K562 (cell line): Measurements from ENCODE around the gene MS4A1. TPM values are rescaled to one million over a fixed set of nuclear protein-coding genes. Genes with fewer than 3 reads are reported as not detected.

Source experiments
- ATAC-seq: fragments of 200-7000 bp; cut with Tn5 transposase; 3 replicates; pipeline ENCODE4 v1.9.1; 2020; ENCODE audit warnings: moderate library complexity
- BruUV-seq: library from RNA; stranded (reverse); fragments of 400-500 nt; replicated peaks from 2 replicates; lab custom pipeline; 2021; lab: Mats Ljungman, UMichigan
- CTCF ChIA-PET: fragments of 300-600 bp; formaldehyde crosslinking; extraction: SDS; loops from one replicate; lab custom pipeline; 2021; ENCODE audit warnings: low intra/inter-chr PET ratio; lab: Yijun Ruan, JAX
- POLR2A ChIA-PET: fragments of 300-600, 350-650 bp; sonication (Branson Sonifier 250); formaldehyde crosslinking; extraction: SDS; loops from one replicate; lab custom pipeline; 2021; ENCODE audit warnings: antibody characterized with exemption, inconsistent platforms; lab: Yijun Ruan, JAX
- DNase-seq, 4 experiments: peaks; one replicate each; pipeline versions ENCODE4 v3.0.0 to v3.0.0-alpha.2; 2011 to 2018; ENCODE audit warnings: low spot score in 3 of 4, mixed read lengths in 3 of 4; ENCODE audit errors: extremely low read depth in 1 of 4
- FAIRE-seq: peaks from 2 replicates; lab custom pipeline; 2011; peaks lifted over from hg19 to GRCh38; lab: Jason Lieb, UNC
- H2AFZ ChIP-seq: 2 replicates; pipeline ENCODE4 v1.6.0; 2011; ENCODE audit warnings: low read depth, low read length, control low read depth, inconsistent platforms
- H3K27ac ChIP-seq: fragments of 200-600 bp; 3 replicates; pipeline ENCODE4 v1.8.0; 2011; ENCODE audit warnings: low read depth, mild to moderate bottlenecking, control low read depth, inconsistent platforms, low read length, moderate library complexity, mixed read lengths; ENCODE audit errors: extremely low read depth
- H3K27me3 ChIP-seq, 2 experiments: fragments of 300-600 bp in 1 of 2; 2 replicates in 1 of 2; 3 replicates in 1 of 2; pipeline versions ENCODE4 v1.6.0 to v1.8.0; 2011; ENCODE audit warnings: inconsistent platforms in 2 of 2, low read length in 2 of 2, mild to moderate bottlenecking in 1 of 2, mixed read lengths in 1 of 2, moderate library complexity in 1 of 2; ENCODE audit not compliant: control insufficient read depth in 2 of 2, insufficient read depth in 2 of 2
- H3K36me3 ChIP-seq: fragments of 300-600 bp; 3 replicates; pipeline ENCODE4 v1.8.0; 2011; ENCODE audit warnings: mild to moderate bottlenecking, low read length, inconsistent platforms; ENCODE audit not compliant: control insufficient read depth, insufficient read depth
- H3K4me1 ChIP-seq, 2 experiments: fragments of 200-600 bp in 1 of 2; replicated peaks in 1 of 2; 2 replicates in 1 of 2; 3 replicates in 1 of 2; pipeline versions ENCODE4 v1.5.1 to v1.8.0; 2011; ENCODE audit warnings: inconsistent platforms in 2 of 2, low read length in 2 of 2, mild to moderate bottlenecking in 1 of 2, mixed read lengths in 1 of 2, moderate library complexity in 1 of 2; ENCODE audit not compliant: control insufficient read depth in 2 of 2, insufficient read depth in 2 of 2
- H3K4me2 ChIP-seq: 2 replicates; pipeline ENCODE4 v1.6.1; 2011; ENCODE audit warnings: low read length, control low read depth, inconsistent platforms, mixed read lengths; ENCODE audit not compliant: insufficient read depth
- H3K4me3 ChIP-seq: fragments of 200-600 bp; sonication (generic), shearing (Covaris generic); 2 replicates; pipeline ENCODE4 v1.5.1; 2016; ENCODE audit warnings: control low read depth, inconsistent platforms
- H3K79me2 ChIP-seq: fragments of 200-600 bp; 3 replicates; pipeline ENCODE4 v1.8.0; 2011; ENCODE audit warnings: low read length, inconsistent platforms; ENCODE audit not compliant: control insufficient read depth, insufficient read depth
- H3K9ac ChIP-seq, 2 experiments: 2 replicates each; pipeline versions ENCODE4 v1.6.0 to v1.6.1; 2011; ENCODE audit warnings: low read depth in 2 of 2, low read length in 2 of 2, control low read depth in 1 of 2, inconsistent platforms in 1 of 2, mild to moderate bottlenecking in 1 of 2, mixed read lengths in 1 of 2; ENCODE audit not compliant: insufficient read depth in 1 of 2
- H3K9me1 ChIP-seq: one replicate; pipeline ENCODE4 v1.6.0; 2011; ENCODE audit warnings: inconsistent platforms, mild to moderate bottlenecking, low read length, moderate library complexity; ENCODE audit not compliant: control insufficient read depth, insufficient read depth
- H3K9me3 ChIP-seq: replicated peaks from 2 replicates; pipeline ENCODE4 v1.5.1; 2011; ENCODE audit warnings: low read depth, low read length, inconsistent platforms; ENCODE audit not compliant: control insufficient read depth, insufficient read depth
- H4K20me1 ChIP-seq: replicated peaks from 2 replicates; pipeline ENCODE4 v1.6.1; 2011; ENCODE audit warnings: low read length, inconsistent platforms, mixed read lengths; ENCODE audit not compliant: control insufficient read depth, insufficient read depth
- NFIC ChIP-seq: fragments of 450-650 bp; IDR thresholded peaks from 2 replicates; pipeline ENCODE4 v1.6.1; 2017; ENCODE audit warnings: mild to moderate bottlenecking, inconsistent platforms
- NFRKB ChIP-seq: fragments of 450-650 bp; IDR thresholded peaks from 2 replicates; pipeline ENCODE4 v1.6.1; 2016; ENCODE audit warnings: low read depth
- SPI1 ChIP-seq: IDR thresholded peaks from 2 replicates; pipeline ENCODE4 v1.6.1; 2011; ENCODE audit warnings: low read depth, low read length, control low read depth, borderline replicate concordance
- TAF7 ChIP-seq: fragments of 450-650 bp; IDR thresholded peaks from 2 replicates; pipeline ENCODE4 v1.6.1; 2016; ENCODE audit warnings: missing genetic modification characterization, missing compliant biosample characterization
- ZNF740 ChIP-seq, 3 experiments: fragments of 200-800 bp in 1 of 3; sonication (Bioruptor generic) in 1 of 3; sonication (generic) in 1 of 3; formaldehyde crosslinking in 1 of 3; IDR thresholded peaks; 2 replicates each; pipeline versions ENCODE4 v1.6.1 to v1.8.0; 2016 to 2022; ENCODE audit warnings: mild to moderate bottlenecking in 2 of 3, missing compliant biosample characterization in 2 of 3, missing genetic modification characterization in 2 of 3, missing genetic modification reagents in 1 of 3
- WGBS: fragments of 100-300 bp; shearing (Covaris generic); methylation state at CpG from one replicate; pipeline ENCODE4 v1.1.6; 2016; ENCODE audit warnings: low coverage, mixed read lengths; ENCODE audit not compliant: insufficient coverage; ENCODE audit errors: missing lambda C conversion rate; 5-methylcytosine and 5-hydroxymethylcytosine counted together
- in situ Hi-C: fragments of 300-500 bp; cut with MboI; formaldehyde crosslinking; loops from 4 replicates; pipeline ENCODE4 v1.15.0; 2018; ENCODE audit warnings: inconsistent platforms, mixed read lengths
- intact Hi-C: fragments of 100-400 bp; cut with micrococcal nuclease; formaldehyde crosslinking; loops from 2 replicates; pipeline ENCODE4 v1.14.2; 2022
- polyA plus RNA-seq, 8 experiments: library from polyadenylated mRNA; depleted of rRNA in 4 of 8; stranded (reverse) in 5 of 8; unstranded in 3 of 8; fragments of >200 nt; fragmentation: Nextera tagmentation in 2 of 8; fragmentation: Illumina TruSeq in 1 of 8; extraction: Ambion mirVana in 2 of 8; extraction: Trizol in 1 of 8; gene quantifications; 2 replicates each; pipeline versions ENCODE4 v1.2.1 to v1.2.3, GENCODE V29; 2011 to 2014; ENCODE audit warnings: inconsistent platforms in 1 of 8, missing spikeins in 1 of 8
- total RNA-seq, 7 experiments: library from RNA; depleted of rRNA in 6 of 7; stranded (reverse); fragments of >200 nt in 6 of 7; fragmentation: Illumina TruSeq in 2 of 7; extraction: Trizol in 2 of 7; gene quantifications; 2 replicates each; pipeline versions ENCODE4 v1.2.1 to v1.2.3, GENCODE V29; 2011 to 2021; ENCODE audit warnings: low replicate concordance in 1 of 7

The MS4A1 gene
- total and polyA plus RNA-seq, 9 of the 15 experiments (the other 6 are each of a cell fraction or from before 2014, with no cell fraction given), result 0.01 to 0.24 (median 0.03) TPM; not detected in 5

GRCh38 chr11:60512651-60513225 is 57.1 kb downstream of the MS4A1 start (continued):
- TF ChIP-seq ZNF740 (CRISPR knock-in tag; IDR thresholded peaks at IDR 0.05) (no peak), ZNF740 (tag; IDR thresholded peaks at IDR 0.05) (no peak), NFRKB (no peak)

- 0 out of 5 replicates have a peak, but pooled peaks cover 0 to 3% of the 10 kb centered on the region in 2 experiments for H3K27me3 ChIP-seq
- CTCF ChIA-PET, result no interaction called here
- no peak overlapping the region for H3K4me2 ChIP-seq
- no peaks in the 10 kb centered on the region for H3K79me2 ChIP-seq
- POLR2A ChIA-PET, result interaction anchor here (0.6 kb wide), 2 partner anchors 13 to 825 kb away, joined by 3 read pairs; no protein-coding TSS in a partner anchor
- ATAC-seq (no peak), FAIRE-seq (no peak), DNase-seq (no peak)
- H3K9me1 ChIP-seq, result no peaks in the 10 kb centered on the region
- in situ Hi-C loops, result no loop called here
- no peak overlapping the region for H3K9ac ChIP-seq
- WGBS, result 13% methylated on average over 2 of the region's 2 CpGs
- 0 out of 2 replicates have a peak overlapping the region, but pooled peaks have one; percentile 6 for H2AFZ ChIP-seq
- peaks cover 3 to 5% of the 10 kb centered on the region in 2 experiments; a peak in 3 of 5 replicates for H3K4me1 ChIP-seq
- no peaks in the 10 kb centered on the region for H3K9me3 ChIP-seq
- TF ChIP-seq TAF7 (tag) (no peak), NFIC (peak; percentile 75), SPI1 (peak; percentile 42; the same call in 1 of the 2 replicates)
- H4K20me1 ChIP-seq, result no peaks in the 10 kb centered on the region
- H3K4me3 ChIP-seq, result no peak overlapping the region
- H3K36me3 ChIP-seq, result no peaks in the 10 kb centered on the region
- intact Hi-C loops, result no loop called here
- BruUV-seq, result no TSS peak
- H3K27ac ChIP-seq, result no peak overlapping the region
These were observed 58.1 kb downstream of the MS4A1 start for GRCh38 chr11:60513496-60514460.
